ENCODE results near the gene TMEM39A. TPM values are rescaled to one million over a fixed set of nuclear protein-coding genes. Genes with fewer than 3 reads are reported as not detected.

Gene TMEM39A, protein sequence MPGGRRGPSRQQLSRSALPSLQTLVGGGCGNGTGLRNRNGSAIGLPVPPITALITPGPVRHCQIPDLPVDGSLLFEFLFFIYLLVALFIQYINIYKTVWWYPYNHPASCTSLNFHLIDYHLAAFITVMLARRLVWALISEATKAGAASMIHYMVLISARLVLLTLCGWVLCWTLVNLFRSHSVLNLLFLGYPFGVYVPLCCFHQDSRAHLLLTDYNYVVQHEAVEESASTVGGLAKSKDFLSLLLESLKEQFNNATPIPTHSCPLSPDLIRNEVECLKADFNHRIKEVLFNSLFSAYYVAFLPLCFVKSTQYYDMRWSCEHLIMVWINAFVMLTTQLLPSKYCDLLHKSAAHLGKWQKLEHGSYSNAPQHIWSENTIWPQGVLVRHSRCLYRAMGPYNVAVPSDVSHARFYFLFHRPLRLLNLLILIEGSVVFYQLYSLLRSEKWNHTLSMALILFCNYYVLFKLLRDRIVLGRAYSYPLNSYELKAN
- 28.9 and 31.9 TPM in 2 replicates for total RNA-seq

DNA sequence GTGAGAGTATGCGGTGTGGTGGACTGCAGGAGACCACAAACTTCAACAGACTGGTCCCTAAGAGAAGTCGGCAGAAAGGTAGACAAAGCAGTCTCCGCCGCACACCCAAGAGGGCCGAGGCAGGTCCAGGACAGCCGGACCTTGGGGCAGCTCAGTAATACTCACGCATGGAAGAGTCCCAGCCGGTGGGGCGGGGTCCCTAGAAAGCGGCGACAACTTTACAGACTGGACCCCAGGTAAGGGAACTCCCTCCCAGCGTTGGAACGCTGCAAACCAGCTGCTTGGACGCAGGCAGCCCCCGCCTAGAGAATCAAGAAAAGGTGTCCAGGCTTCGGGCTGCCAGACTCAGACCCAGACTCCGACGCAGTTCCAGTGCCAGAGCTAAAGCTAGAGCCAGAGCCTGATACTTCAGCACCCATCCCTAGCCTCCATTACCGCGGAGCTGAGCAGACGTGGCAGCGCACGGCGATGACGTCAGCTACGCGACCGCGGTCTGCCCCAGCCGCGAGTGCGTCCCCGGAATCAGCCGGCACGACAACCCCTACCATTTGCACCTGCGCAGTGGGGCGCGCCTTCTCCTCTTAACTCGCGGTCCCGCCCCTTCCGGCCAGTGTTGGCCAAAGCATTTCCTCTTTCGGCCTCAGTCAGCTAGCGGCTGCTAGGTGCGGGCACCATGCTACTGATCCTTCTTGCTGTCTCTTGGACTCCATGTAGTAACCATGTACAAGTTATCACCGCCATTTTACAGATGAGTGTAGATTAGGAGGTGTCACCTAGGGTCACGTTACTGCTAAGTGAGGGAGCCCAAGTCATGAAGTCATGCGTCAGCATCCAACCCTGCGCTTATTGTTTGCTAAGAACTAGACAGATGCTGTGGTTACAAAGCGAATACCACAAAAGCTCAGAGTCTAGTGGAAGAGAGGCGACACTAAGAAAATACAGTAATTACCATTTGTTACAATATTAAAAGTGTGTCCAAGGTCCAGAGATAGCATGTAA is at the start of gene TMEM39A:
TSS of gene TMEM39A (minus strand) at position 445 of the 999 bp plus-strand sequence. CDS start 1,541 bp downstream, outside the sequence.
- DNase-seq (ENCODE audit: extremely low read depth, low read depth, low spot score): peak; percentile 79

DNA sequence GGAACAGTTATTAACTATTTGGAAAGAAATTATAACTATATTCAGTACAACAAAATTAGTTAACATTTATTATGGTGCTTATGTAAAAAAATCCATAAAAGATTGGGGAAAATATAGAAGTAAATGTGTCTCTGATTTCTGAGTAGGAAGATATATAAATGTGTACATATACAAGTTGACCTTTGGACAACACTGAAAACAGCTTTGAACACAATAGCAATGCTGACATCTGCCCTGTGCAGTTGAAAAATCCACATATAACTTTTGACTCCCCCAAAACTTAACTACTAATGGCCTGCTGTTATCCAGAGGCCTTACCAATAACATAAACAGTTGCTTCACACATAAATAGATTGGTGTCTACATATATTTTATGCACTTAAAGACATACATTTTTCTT is 47.3 kb upstream of the TMEM39A start:
- DNase-seq (ENCODE audit: extremely low read depth, low read depth, low spot score): no peak

DNA sequence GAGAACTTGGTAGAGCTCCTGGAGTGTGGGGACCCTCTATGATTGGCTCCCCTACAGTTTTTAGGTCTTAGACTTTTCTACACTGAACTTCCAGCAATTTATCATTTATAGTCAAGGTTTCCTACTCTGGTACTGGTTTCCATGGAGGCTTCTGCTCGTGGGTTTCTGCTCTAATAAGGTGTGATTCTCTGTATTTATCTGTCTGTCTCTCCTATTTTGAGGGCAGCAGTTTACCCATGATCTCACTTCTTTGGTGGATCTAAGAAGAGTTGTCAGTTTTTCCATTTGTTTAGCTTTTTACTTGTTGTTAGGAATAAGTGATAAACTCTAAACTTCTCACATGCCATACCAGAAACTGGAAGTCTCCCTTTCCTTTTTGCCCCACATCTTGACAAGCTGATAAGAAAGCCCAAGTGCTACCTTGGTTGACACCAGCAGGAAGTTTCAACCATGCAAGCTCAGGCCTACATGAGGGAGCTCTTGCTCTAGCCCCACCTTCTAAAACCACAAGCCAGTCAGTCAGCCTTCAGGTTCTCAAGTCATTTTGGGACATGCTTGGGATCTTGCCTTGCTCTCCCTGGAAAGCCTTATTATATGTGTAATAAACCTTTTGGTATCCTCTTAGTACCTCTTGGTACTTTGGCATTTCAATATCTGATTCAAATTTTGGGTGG is 44.9 kb upstream of the TMEM39A start:
- no peak for DNase-seq (ENCODE audit: extremely low read depth, low read depth, low spot score)

DNA sequence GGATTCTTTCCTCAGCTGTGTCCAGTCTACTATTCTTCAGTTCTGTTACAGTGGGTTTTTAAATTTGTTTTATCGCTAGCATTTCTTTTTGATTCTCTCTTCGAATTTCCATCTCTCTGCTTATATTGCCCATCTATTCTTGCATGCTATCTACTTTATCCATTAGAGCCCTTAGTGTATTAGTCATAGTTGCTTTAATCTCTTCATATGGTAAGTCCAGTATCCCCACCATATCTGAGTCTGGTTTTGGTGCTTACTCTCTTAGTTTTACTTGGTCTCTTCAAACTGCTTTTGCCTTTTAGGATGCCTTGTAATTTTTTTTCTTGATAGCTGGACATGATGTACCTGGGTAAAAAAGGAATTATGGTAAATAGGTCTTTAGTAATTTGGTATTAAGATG is 44.0 kb upstream of the TMEM39A start:
- DNase-seq (ENCODE audit: extremely low read depth, low read depth, low spot score): no peak

DNA sequence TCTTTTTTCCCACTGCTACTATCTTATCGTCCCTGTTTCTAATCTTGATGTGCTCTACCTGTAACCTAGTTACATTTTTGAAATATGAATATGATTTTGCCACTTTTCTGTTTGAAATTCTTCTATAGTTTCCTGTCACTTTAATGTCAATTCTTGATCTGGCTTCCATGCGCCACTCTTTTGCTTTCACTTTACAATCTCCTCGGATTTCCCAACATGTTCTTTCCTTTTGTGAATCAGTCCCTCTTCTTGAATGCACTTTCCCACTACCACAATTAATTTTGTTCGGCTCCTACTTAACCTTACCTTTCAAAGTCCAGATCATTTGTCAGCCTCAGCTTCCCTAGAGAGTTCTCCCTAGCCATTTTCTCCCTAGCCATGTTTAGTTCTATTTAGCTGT is 43.2 kb upstream of the TMEM39A start:
- no peak for DNase-seq (ENCODE audit: extremely low read depth, low read depth, low spot score)

DNA sequence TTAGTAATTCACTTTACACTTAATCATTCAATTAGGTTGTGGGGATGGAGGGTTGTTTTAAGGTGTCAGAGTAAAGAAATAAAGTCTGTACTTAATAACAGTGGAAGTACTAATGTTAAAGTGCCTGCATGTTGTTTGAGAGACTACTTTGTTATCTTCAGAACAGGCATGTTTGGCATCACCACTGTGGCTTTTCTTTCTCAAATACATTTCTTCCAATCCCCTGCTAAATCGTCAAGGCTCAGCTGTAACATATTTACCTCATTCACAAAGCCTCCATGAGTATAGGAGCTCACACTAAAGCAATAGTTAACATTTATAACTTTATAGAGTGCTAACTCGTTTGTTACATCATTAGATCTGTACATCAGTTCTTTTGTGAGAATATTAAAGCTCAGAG is 37.5 kb upstream of the TMEM39A start:
- DNase-seq (ENCODE audit: extremely low read depth, low read depth, low spot score): no peak

DNA sequence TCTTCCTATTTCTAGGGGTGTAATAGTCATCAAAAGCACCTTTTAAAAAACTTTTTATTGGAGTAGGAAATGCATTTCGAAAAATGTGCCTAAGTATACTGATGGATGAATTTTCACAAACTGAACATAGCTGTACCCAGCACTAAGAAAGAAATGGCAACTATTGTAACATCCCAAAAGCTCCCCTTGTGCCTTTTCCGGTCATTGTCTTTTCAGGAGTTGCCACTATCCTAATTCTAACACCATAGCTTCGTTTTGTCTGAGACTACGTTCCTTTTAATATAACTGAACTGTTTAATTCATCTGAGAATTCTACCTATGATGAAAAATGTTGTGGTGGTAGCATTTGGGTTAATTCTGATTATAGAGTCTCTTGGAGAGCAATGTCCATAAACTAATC is 36.9 kb upstream of the TMEM39A start:
- no peak for DNase-seq (ENCODE audit: extremely low read depth, low read depth, low spot score)

DNA sequence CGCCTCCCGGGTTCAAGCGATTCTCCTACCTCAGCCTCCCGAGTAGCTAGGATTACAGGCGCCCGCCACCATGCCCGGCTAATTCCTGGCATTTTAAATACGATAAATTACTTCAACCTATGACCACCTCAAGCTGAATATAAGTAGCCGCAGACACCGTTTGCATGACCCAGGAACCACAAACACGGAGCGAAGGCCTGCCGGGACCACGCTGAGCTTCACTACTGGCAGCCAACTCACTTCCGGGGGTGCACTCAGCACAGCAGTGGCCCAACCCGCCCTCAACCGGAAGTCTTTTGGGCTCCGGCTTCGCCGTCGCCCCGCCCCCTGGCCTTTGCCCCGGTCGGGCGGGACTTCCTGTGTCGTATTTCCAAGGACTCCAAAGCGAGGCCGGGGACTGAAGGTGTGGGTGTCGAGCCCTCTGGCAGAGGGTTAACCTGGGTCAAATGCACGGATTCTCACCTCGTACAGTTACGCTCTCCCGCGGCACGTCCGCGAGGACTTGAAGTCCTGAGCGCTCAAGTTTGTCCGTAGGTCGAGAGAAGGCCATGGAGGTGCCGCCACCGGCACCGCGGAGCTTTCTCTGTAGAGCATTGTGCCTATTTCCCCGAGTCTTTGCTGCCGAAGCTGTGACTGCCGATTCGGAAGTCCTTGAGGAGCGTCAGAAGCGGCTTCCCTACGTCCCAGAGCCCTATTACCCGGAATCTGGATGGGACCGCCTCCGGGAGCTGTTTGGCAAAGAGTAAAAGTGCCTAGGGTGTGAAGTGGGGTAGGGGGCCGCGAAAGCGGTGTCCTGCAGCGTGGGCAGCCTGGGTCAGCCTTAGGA is 35.0 kb upstream of the TMEM39A start, which contains the start of gene TIMMDC1:
TSS of gene TIMMDC1 (plus strand) at position 362 of the 826 bp plus-strand sequence. CDS start at position 549, 187 bp downstream.
- peak; percentile 68 for DNase-seq (ENCODE audit: extremely low read depth, low read depth, low spot score)

DNA sequence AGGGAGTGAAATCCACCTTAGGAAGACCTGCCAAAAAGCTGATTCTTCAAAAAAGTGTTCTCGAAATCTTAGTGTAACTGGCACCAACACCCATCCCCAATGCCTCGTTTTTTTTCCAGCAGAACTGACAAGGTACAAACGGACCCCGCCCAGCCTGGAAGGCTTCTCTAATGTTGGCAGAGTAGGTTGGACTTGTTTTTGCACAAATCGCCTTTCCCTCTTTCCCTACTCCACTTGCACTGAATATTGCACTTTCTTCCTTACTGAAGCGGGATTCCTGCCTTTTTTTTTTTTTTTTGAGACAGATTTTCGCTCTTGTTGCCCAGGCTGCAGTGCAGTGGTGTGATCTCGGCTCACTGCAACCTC is 34.4 kb upstream of the TMEM39A start:
- DNase-seq (ENCODE audit: extremely low read depth, low read depth, low spot score): no peak

DNA sequence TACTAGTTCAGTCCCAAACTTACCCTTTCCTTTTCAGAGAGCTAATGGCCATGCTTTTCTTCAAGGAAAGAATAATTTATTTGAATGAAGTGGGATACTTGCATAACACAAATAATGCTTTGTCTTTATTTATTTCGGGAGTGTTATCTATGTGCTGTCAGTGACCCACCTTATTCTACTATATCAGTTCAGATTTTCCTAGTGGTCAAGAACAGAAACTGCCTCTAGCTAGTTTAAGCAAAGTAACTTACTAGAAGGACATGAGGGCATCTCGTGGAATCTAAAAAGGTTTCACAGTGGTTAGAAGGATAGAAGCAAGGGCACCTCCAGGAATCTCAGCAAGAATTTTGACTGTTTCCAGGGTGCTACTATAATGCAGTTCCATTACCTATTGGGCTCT is 31.2 kb upstream of the TMEM39A start:
- DNase-seq (ENCODE audit: extremely low read depth, low read depth, low spot score): no peak

DNA sequence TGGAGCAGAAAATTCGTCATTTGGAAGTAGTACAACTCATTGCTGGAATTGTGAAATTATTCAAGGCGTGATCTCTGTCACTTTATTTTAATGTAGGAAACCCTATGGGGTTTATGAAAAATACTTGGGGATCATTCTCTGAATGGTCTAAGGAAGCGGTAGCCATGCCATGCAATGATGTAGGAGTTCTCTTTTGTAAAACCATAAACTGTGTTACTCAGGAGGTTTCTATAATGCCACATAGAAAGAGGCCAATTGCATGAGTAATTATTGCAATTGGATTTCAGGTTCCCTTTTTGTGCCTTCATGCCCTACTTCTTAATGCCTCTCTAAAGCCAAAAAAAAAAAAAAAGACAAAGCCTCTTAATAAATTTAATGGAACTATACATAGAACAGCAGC is 29.4 kb upstream of the TMEM39A start:
- no peak for DNase-seq (ENCODE audit: extremely low read depth, low read depth, low spot score)

DNA sequence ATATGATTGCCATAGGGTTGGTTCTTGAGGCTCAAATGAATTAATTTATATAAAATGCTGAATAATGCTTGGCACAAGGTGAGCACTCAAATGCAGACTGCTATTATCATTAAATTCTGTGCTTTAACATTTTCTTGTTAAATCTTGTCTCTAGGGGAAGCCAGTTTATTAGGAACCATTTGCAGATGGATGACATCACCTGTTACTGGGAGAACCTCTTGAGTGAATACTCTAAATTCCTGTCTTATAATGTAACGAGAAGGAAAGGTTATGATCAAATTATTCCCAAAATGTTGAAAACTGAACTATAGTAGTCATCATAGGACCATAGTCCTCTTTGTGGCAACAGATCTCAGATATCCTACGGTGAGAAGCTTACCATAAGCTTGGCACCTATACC is 28.7 kb upstream of the TMEM39A start:
- DNase-seq (ENCODE audit: extremely low read depth, low read depth, low spot score): no peak

DNA sequence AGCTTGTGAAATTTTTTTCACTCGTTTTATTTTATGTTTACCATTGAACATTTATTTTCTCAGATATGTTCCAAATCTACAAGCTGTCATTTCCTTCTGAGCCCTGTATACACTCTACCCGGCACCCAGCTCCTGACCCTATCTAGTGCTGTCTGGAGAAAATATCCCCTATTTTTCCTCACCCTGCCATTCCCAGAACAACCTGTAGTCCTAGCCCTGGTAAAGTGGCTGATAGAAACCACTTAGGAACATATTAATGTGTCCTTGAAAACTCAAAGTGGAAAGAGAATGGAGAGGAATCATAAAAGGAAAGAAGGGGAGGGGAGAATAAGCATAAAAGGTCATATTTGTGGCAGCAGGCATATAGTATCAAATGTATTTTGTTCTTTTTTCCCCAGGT is 26.7 kb upstream of the TMEM39A start:
- no peak for DNase-seq (ENCODE audit: extremely low read depth, low read depth, low spot score)

DNA sequence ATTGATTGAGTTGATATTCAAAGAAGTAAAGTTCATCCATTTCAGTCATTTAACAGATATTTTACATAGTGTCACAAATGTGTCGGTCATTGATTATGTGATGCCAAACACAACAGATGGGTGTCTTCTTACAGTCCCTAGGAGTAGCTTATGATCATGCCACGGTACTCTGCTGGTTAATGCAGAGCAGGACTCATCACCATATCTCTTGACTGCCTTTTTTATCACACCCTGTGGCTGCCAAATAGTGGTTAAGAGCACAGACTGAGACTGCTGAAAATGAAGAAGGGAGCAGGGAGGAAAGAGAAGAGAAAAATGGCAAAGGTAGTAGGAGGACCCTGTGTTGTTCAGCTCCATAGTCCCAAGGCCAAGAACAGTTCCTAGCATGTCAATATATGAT is 22.1 kb upstream of the TMEM39A start:
- no peak for DNase-seq (ENCODE audit: extremely low read depth, low read depth, low spot score)

DNA sequence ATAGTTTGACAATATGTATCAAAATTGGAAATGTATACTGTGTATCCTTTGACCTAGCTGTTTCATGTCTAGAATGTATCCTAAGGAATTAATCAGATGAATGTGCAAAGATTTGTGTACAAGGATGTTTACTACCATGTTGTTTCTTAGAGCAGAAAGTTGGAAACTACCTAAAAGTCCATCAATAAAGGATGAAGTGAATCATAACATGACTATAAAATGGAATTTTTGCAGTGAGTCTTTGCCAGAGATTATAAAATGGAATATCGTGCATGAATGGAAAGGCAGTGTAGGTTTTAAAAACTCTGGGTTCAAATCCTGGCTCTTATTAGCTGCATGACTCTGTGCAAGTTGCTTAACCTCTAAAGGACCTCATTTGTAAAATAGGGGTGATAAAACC is 19.7 kb upstream of the TMEM39A start:
- no peak for DNase-seq (ENCODE audit: extremely low read depth, low read depth, low spot score)

DNA sequence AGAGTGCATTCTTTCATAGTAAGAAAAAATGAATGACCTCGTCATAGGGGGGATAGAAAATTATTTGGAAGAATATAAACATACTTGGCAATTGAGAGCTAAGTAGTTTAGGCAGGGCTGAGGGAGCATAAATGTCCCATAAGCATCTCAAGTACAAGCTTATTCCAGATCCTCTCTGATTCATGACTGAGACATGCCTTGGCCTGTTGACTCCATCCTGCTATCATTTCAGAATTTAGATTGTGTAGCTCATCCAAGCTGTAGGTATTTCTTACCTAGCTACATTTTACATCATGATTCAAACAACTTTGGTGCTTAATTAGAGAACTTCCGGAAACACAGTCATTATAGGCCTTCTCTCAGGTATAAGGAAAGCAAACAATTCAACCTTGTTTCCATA is 17.7 kb upstream of the TMEM39A start:
- DNase-seq (ENCODE audit: extremely low read depth, low read depth, low spot score): no peak

DNA sequence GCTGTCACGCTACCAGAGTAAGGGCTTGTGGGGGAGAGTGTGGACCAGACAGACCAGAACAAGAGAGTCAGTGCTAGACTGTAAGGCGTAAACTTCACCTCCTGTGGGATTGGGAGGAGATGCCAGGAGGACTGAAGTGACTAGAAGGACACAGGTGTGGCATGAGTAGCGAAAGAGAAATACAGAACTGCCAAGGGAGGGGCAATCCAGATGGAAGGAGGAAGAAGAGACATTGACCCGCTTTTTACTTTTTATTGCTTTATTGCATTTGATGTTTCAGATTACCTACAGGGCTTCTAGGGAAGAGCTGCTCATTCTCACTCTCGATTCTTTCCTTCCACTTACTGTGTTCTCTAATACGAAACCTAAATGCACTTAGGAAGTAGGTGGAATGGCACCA is 7.5 kb upstream of the TMEM39A start:
- DNase-seq (ENCODE audit: extremely low read depth, low read depth, low spot score): no peak

DNA sequence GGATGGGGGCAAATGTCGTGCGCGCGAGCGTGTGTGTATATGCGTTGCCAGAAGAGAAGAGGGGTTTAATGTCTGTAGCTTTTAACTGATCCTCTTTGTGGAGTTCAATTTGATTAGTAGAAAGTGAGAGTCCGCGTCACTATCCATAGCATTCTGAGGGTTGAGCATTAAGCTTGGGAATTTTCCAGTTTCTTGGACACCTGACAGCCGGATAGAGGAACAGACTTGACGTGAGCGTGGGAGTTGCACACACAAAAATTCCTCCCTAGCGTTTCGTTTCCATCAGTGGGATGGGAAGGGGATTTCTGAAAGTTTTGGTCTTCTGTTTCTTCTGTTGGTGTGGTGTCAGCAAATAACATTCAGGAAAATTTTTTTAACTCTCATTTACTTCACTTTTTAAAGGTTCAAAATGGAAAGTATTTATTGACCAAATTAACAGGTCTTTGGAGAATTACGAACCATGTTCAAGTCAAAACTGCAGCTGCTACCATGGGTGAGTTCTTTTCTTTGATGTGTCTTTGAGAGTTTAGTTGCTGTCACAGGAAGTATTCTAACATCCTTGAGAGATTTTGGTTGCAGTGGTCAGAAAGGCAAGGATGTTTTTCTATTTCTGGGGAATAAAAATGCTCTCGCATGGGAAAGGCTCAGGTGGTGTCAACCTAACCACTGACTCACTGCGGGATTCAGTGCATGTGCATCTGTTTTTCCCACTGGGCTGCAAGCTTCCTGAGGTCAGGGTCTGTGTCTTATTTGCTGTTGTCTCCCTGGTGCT is 6.2 kb upstream of the TMEM39A start:
- no peak for DNase-seq (ENCODE audit: extremely low read depth, low read depth, low spot score)

DNA sequence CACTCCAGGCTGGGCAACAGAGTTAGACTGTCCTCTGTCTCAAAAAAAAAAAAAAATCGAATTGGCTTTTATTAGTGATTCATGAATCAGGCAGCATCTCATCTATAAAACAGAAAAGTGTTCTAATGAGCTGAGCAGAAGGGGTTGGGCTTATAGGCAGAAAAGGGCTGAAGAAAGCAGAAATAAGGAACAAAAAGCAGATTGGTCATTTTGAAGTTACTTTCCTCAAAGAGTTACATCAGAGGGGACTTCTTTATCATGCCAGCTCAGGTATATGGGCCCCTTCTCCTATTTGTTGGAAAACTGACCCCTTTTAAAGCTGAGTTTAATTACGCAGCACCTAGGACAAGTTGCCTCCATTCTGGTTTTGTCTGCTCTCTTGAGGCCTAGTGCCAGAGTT is 4.6 kb upstream of the TMEM39A start:
- DNase-seq (ENCODE audit: extremely low read depth, low read depth, low spot score): no peak
